Measurements from ENCODE around the gene IVD.

Gene IVD

DNA sequence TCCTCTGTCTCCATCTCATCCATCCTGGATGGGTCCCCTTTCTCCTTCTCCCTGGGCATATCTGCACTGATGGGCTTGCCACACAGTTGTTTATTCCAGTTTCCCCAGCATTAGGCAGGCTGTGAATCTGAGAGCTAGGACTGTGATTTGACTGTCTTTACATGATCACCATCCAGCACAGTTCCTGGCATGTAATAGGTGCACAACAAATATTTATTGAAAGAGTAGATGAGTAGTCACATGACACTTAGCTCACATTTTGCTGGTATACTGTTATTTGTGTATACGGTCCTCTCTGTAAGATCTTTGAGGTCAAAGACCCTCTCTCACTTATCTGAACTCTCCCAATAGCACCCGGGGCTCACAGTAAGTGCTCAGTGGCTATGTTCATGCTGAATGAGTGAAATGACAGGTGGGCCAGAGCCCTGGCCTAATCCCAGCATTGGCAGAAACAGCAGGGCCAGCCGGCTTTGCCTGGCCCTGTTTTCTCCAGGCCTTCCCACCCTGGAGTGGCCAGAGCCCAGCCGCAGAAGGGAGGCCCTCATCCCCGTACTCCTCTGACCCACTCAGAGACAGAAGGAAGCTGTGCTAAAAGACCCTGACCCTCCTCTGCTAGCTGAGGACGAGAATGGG lies 19.0 kb downstream of the IVD start:
- TF ChIP-seq, protein P1, sequence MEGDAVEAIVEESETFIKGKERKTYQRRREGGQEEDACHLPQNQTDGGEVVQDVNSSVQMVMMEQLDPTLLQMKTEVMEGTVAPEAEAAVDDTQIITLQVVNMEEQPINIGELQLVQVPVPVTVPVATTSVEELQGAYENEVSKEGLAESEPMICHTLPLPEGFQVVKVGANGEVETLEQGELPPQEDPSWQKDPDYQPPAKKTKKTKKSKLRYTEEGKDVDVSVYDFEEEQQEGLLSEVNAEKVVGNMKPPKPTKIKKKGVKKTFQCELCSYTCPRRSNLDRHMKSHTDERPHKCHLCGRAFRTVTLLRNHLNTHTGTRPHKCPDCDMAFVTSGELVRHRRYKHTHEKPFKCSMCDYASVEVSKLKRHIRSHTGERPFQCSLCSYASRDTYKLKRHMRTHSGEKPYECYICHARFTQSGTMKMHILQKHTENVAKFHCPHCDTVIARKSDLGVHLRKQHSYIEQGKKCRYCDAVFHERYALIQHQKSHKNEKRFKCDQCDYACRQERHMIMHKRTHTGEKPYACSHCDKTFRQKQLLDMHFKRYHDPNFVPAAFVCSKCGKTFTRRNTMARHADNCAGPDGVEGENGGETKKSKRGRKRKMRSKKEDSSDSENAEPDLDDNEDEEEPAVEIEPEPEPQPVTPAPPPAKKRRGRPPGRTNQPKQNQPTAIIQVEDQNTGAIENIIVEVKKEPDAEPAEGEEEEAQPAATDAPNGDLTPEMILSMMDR (IDR thresholded peaks at IDR 0.05; ENCODE audit: low read length, missing control alignments): no peak
- H3K4me3 ChIP-seq (replicated peaks; ENCODE audit: low read depth, low read length): no peak overlapping the region
- no peak for DNase-seq (ENCODE audit: low read depth)

DNA sequence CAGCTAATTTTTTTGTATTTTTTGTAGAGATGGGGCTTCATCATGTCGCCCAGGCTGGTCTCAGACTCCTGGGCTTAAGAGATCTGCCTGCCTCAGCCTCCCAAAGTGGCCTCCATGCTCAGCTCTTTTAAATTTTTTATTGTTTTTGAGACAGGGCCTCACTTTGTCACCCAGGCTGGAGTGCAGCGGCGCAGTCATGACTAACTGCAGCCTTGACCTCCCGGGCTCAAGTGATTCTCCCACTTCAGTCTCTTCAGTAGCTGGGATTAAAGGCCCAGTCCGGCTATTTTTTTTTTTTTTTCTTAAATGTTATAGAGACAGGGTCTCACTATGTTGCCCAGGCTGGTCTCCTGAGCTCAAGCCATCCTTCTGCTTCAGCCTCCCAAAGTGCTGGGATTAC lies 20.1 kb downstream of the IVD start:
- DNase-seq (ENCODE audit: low read depth): no peak
- TF ChIP-seq, protein P1 (IDR thresholded peaks at IDR 0.05; ENCODE audit: low read length, missing control alignments): no peak

DNA sequence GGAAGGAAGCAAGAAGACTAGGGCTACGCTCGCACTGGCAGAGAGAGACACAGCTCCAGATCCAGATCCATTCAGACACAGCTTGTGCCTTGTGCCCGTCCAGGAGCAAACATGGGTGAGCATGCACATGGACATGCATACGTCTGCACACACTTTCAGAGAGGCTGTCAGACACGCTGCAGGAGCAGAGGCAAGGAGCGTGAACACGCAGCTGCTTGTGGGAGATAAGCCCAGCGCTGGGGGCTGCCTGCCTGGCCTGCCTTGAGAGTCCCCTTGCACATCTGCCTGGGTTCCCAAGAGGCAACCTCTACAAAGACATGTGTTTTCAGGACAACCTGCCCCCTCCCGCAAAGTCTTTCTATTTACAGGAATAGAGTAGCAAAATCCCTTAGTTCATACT lies 21.6 kb downstream of the IVD start:
- DNase-seq (ENCODE audit: low read depth): no peak
- H3K4me3 ChIP-seq (replicated peaks; ENCODE audit: low read depth, low read length): no peak overlapping the region
- TF ChIP-seq, protein P1 (IDR thresholded peaks at IDR 0.05; ENCODE audit: low read length, missing control alignments): no peak

More for the DNA sequence above, 20.1 kb downstream of the IVD start:
- no peak overlapping the region for H3K4me3 ChIP-seq (replicated peaks; ENCODE audit: low read depth, low read length)

DNA sequence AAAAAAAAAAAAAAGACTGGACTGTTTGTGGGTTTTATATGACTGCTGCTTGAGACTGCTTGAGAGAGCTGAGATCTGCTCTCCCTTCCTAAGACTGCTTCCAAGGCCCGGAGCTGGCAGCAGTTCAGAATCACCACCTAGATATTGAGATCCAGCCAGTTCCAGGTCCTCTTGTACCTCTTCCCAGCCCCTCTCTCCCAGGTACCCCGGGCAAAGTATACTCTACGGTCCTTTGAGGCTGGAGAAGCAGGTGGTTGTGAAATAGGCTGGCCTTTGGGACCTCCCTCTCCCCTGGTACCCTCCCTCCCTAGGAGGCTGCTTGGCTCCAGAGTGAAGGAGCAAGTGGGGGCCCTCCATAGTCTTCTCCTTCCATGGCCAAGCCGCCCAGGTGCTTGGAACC lies 22.6 kb downstream of the IVD start:
- TF ChIP-seq, protein P1 (IDR thresholded peaks at IDR 0.05; ENCODE audit: low read length, missing control alignments): no peak
- no peak for DNase-seq (ENCODE audit: low read depth)
- H3K4me3 ChIP-seq (replicated peaks; ENCODE audit: low read depth, low read length): no peak overlapping the region

DNA sequence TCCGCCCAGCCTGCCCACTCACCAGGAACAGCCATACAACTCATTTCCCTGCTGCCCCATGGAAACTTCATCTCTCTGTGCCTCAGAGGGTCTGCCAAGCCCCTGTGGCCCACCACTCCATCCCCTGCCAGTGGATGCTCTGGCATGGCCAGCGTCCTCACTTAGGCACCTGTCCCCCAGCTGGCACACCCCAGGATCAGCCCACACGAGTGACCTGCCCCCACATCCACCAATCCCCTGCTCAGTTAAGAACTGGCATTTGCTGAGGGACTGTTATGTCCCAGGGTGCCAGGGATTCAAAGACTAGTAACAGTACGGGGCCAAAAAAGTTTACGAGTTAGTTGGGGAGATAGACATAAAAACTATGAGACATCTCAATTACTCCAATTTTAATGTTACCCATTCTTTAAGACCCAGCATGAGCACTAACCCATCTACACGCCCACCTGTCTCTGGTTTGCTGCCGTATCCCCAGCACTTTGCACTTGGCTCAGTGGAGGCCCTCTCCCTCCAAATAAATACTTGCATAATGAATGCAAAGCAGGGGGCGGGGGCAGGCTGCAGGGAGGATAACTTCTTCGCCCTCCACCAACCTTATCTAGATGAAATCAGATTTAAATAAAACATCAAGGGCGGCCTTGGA lies 23.6 kb downstream of the IVD start:
- TF ChIP-seq, protein P1 (IDR thresholded peaks at IDR 0.05; ENCODE audit: low read length, missing control alignments): no peak
- no peak for DNase-seq (ENCODE audit: low read depth)
- no peak overlapping the region for H3K4me3 ChIP-seq (replicated peaks; ENCODE audit: low read depth, low read length)

DNA sequence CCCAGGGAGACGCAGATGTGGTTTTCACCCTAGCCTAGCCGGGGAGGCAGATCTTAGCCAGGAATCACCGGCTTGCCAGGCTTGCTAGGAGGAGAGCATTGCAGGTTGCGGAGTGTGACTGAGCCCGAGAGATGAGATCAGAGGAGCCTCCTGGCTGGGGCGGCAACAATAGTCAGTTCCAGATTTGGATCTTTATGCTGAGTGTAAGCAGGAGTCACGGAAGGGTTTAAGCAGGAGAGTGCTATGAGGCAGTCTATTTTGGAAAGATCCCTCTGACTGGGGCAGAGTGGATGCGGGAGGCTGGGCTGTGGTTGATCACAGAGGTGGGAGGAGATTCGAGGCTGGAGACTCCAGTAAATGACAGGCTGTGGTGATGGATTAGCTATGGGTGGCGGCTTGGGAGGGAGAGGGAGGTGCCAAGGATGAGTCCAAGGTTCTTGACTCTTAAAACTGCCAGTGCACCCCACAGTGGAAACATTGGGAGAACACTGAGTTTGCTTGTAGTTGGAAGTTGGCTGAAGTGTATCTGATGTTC lies 24.7 kb downstream of the IVD start:
- H3K4me3 ChIP-seq (replicated peaks; ENCODE audit: low read depth, low read length): no peak overlapping the region
- no peak for DNase-seq (ENCODE audit: low read depth)
- TF ChIP-seq, protein P1 (IDR thresholded peaks at IDR 0.05; ENCODE audit: low read length, missing control alignments): no peak
